Neutrophil (primary cell): ENCODE data around the gene DIABLO.
A peak's percentile ranks its signal among the peaks of the same experiment; 100 is the strongest.

Experiments
- H3K27ac ChIP-seq: fragments of 200-600 bp; sonication (generic); 2 replicates; pipeline ENCODE4 v1.5.1; 2016; ENCODE audit warnings: mild to moderate bottlenecking, moderate library complexity
- H3K27me3 ChIP-seq: fragments of 200-600 bp; sonication (generic); 2 replicates; pipeline ENCODE4 v1.6.0; 2016; ENCODE audit warnings: mild to moderate bottlenecking
- H3K36me3 ChIP-seq: fragments of 200-600 bp; sonication (generic); 2 replicates; pipeline ENCODE4 v1.5.1; 2017
- H3K4me1 ChIP-seq, 2 experiments: fragments of 200-600 bp in 1 of 2; sonication (generic) in 1 of 2; 1 replicate in 1 of 2; 2 replicates in 1 of 2; pipeline versions ENCODE4 v1.5.1 to v1.6.1; 2013 to 2016; ENCODE audit warnings: low read depth in 1 of 2, low read length in 1 of 2, mild to moderate bottlenecking in 1 of 2, moderate library complexity in 1 of 2; ENCODE audit not compliant: control insufficient read depth in 1 of 2, insufficient read depth in 1 of 2
- H3K4me3 ChIP-seq, 2 experiments: fragments of 200-600 bp in 1 of 2; sonication (generic) in 1 of 2; 1 replicate in 1 of 2; 2 replicates in 1 of 2; pipeline ENCODE4 v1.5.1; 2013 to 2016; ENCODE audit warnings: low read depth in 1 of 2, low read length in 1 of 2, mild to moderate bottlenecking in 1 of 2, moderate library complexity in 1 of 2
- H3K9me3 ChIP-seq: fragments of 200-600 bp; sonication (generic); 2 replicates; pipeline ENCODE4 v1.5.1; 2016
- TF ChIP-seq, protein P1 (sequence below): fragments of 200-600 bp; sonication (generic); IDR thresholded peaks from 2 replicates; pipeline ENCODE4 v1.5.1; 2016; ENCODE audit warnings: antibody characterized with exemption

Gene DIABLO

GRCh38 chr12:122238861-122239260 is 13.0 kb upstream of the DIABLO start:
- H3K9me3 ChIP-seq, result no peaks in the 10 kb centered on the region
- TF ChIP-seq, protein P1, sequence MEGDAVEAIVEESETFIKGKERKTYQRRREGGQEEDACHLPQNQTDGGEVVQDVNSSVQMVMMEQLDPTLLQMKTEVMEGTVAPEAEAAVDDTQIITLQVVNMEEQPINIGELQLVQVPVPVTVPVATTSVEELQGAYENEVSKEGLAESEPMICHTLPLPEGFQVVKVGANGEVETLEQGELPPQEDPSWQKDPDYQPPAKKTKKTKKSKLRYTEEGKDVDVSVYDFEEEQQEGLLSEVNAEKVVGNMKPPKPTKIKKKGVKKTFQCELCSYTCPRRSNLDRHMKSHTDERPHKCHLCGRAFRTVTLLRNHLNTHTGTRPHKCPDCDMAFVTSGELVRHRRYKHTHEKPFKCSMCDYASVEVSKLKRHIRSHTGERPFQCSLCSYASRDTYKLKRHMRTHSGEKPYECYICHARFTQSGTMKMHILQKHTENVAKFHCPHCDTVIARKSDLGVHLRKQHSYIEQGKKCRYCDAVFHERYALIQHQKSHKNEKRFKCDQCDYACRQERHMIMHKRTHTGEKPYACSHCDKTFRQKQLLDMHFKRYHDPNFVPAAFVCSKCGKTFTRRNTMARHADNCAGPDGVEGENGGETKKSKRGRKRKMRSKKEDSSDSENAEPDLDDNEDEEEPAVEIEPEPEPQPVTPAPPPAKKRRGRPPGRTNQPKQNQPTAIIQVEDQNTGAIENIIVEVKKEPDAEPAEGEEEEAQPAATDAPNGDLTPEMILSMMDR, result no peak
- no peak overlapping the region for H3K27ac ChIP-seq
- no peaks in the 10 kb centered on the region for H3K27me3 ChIP-seq
- peaks cover 19 to 24% of the 10 kb centered on the region in 2 experiments for H3K4me1 ChIP-seq
- no peak overlapping the region for H3K4me3 ChIP-seq
- H3K36me3 ChIP-seq, result peaks cover 65% of the 10 kb centered on the region

GRCh38 chr12:122235741-122236140 is 9.9 kb upstream of the DIABLO start:
- no peaks in the 10 kb centered on the region for H3K27me3 ChIP-seq
- H3K4me3 ChIP-seq, result no peak overlapping the region
- H3K36me3 ChIP-seq, result peaks cover 66% of the 10 kb centered on the region
- H3K4me1 ChIP-seq, result peaks cover 19 to 24% of the 10 kb centered on the region in 2 experiments
- TF ChIP-seq, protein P1, result no peak
- no peaks in the 10 kb centered on the region for H3K9me3 ChIP-seq
- H3K27ac ChIP-seq, result peak overlapping the region; percentile 75

- TF ChIP-seq, protein P1, result no peak
- peaks cover 63% of the 10 kb centered on the region for H3K36me3 ChIP-seq
Measured at GRCh38 chr12:122232691-122233090, 6.8 kb upstream of the DIABLO start.

DNA sequence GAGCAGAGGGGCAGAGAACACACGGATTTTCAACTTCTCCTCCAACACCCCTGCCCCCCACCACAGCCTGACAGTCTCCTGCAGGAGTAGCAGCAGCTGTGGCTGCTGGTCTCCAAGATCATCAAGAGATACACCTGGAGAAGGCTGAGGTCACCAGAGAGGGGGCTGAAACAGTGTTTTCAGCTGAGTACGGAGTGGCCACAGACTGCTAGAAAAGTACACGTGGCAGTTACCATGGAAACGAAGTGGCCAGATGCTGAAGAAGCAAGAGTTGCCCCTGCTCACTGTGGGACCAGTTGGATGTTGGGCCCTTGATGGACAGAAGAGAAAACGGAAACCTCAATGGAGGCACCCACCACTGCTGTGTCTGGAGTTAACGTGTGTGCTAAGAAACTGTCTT is 4.9 kb upstream of the DIABLO start:
- Histone ChIP-seq H3K4me3 (no peak overlapping the region), H3K27ac (no peak overlapping the region), H3K36me3 (peaks cover 62% of the 10 kb centered on the region), H3K27me3 (no peaks in the 10 kb centered on the region), H3K4me1 (peaks cover 18 to 20% of the 10 kb centered on the region in 2 experiments), H3K9me3 (no peaks in the 10 kb centered on the region)
- TF ChIP-seq, protein P1, result no peak

More at GRCh38 chr12:122232691-122233090, 6.8 kb upstream of the DIABLO start:
- Histone ChIP-seq H3K27ac (no peak overlapping the region), H3K27me3 (no peaks in the 10 kb centered on the region), H3K4me3 (no peak overlapping the region), H3K9me3 (no peaks in the 10 kb centered on the region), H3K4me1 (peaks cover 19 to 24% of the 10 kb centered on the region in 2 experiments)

DNA sequence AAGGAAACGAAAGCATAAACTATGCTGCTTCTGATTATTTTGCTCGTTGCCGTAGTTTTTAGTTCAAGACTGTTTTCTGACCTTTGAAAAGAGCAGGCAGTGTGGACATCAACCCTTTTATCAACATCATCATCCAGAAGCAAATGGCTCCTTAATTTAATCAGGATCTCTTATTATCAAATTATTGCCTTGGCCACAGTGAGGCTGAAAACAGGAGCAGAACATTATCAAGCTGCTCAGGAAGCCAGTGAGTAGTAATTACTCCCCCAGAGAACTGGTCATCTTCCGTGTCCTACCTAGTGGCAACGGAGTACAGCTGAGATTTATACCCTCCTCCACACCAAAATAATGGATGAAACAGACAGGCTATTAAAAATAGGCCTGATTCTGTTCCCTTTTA is 2.2 kb upstream of the DIABLO start:
- no peak overlapping the region for H3K27ac ChIP-seq
- no peaks in the 10 kb centered on the region for H3K9me3 ChIP-seq
- TF ChIP-seq, protein P1, result no peak
- no peak overlapping the region for H3K4me3 ChIP-seq
- H3K4me1 ChIP-seq, result peaks cover 23 to 24% of the 10 kb centered on the region in 2 experiments
- peaks cover 51% of the 10 kb centered on the region for H3K36me3 ChIP-seq
- no peaks in the 10 kb centered on the region for H3K27me3 ChIP-seq

- no peak overlapping the region for H3K4me3 ChIP-seq
- peaks cover 23 to 24% of the 10 kb centered on the region in 2 experiments for H3K4me1 ChIP-seq
- H3K36me3 ChIP-seq, result peaks cover 51% of the 10 kb centered on the region
- TF ChIP-seq, protein P1, result no peak
- no peaks in the 10 kb centered on the region for H3K9me3 ChIP-seq
- H3K27me3 ChIP-seq, result no peaks in the 10 kb centered on the region
- H3K27ac ChIP-seq, result no peak overlapping the region
Measured at GRCh38 chr12:122227341-122227740, 1.5 kb upstream of the DIABLO start.
